GM20000 (cell line): Measurements from ENCODE around the gene RPL36.

Experiments
- DNase-seq: peaks from one replicate; pipeline ENCODE4 v3.0.0; 2012; ENCODE audit warnings: low spot score
- CTCF ChIP-seq: IDR thresholded peaks from 2 replicates; pipeline ENCODE4 v1.5.1; 2012; ENCODE audit warnings: mild to moderate bottlenecking, control low read depth; ENCODE audit errors: extremely low read depth, missing control alignments

The RPL36 gene

GRCh38 chr19:5648464-5648863, 41.6 kb upstream of the RPL36 start:
- TF ChIP-seq CTCF = no peak
- DNase-seq = no peak

GRCh38 chr19:5651361-5651760, 38.7 kb upstream of the RPL36 start:
- TF ChIP-seq CTCF = no peak
- DNase-seq = no peak

GRCh38 chr19:5652261-5652660, 37.8 kb upstream of the RPL36 start:
- no peak for DNase-seq
- no peak for TF ChIP-seq CTCF

- no peak for DNase-seq
- TF ChIP-seq CTCF = no peak
Measured at GRCh38 chr19:5654931-5655330, 35.2 kb upstream of the RPL36 start.

GRCh38 chr19:5655412-5655811, 34.7 kb upstream of the RPL36 start:
- no peak for TF ChIP-seq CTCF
- no peak for DNase-seq

GRCh38 chr19:5661483-5661882, 28.6 kb upstream of the RPL36 start:
- TF ChIP-seq CTCF = no peak
- no peak for DNase-seq

- no peak for TF ChIP-seq CTCF
- DNase-seq = no peak
Measured at GRCh38 chr19:5663904-5664303, 26.2 kb upstream of the RPL36 start.
